Mesothelial cell of epicardium (in vitro differentiated cells): ENCODE results near the gene EML1. TPM values are rescaled to one million over a fixed set of nuclear protein-coding genes. Genes with fewer than 3 reads are reported as not detected.

Source experiments
- DNase-seq, 2 experiments: peaks; one replicate each; pipeline ENCODE4 v3.0.0; 2021; ENCODE audit warnings: low spot score in 2 of 2; ENCODE audit not compliant: unreplicated experiment in 2 of 2
- H3K27ac Mint-ChIP-seq: 2 replicates; pipeline ENCODE4 v1.8.0; 2021; ENCODE audit warnings: mixed read lengths
- H3K27me3 Mint-ChIP-seq: 2 replicates; pipeline ENCODE4 v1.8.0; 2021; ENCODE audit warnings: low read depth, mixed read lengths
- H3K36me3 Mint-ChIP-seq: 2 replicates; pipeline ENCODE4 v1.8.0; 2021; ENCODE audit warnings: mixed read lengths
- H3K4me1 Mint-ChIP-seq: 2 replicates; pipeline ENCODE4 v1.8.0; 2021; ENCODE audit warnings: mixed read lengths
- H3K4me3 Mint-ChIP-seq: 2 replicates; pipeline ENCODE4 v1.8.0; 2021; ENCODE audit warnings: mild to moderate bottlenecking, moderate library complexity, mixed read lengths
- H3K9me3 Mint-ChIP-seq: 2 replicates; pipeline ENCODE4 v1.8.0; 2021; ENCODE audit warnings: mixed read lengths
- CTCF ChIP-seq: fragments of 200-600 bp; sonication (generic); IDR thresholded peaks from one replicate; pipeline ENCODE4 v1.5.0; 2021; ENCODE audit warnings: antibody characterized with exemption; ENCODE audit not compliant: unreplicated experiment
- total RNA-seq: library from RNA; stranded (reverse); gene quantifications from 3 replicates; pipeline ENCODE4 v1.2.1, GENCODE V29; 2021

EML1 gene
- total RNA-seq, 1 donor from 2014 or later: 18.9 TPM

DNA sequence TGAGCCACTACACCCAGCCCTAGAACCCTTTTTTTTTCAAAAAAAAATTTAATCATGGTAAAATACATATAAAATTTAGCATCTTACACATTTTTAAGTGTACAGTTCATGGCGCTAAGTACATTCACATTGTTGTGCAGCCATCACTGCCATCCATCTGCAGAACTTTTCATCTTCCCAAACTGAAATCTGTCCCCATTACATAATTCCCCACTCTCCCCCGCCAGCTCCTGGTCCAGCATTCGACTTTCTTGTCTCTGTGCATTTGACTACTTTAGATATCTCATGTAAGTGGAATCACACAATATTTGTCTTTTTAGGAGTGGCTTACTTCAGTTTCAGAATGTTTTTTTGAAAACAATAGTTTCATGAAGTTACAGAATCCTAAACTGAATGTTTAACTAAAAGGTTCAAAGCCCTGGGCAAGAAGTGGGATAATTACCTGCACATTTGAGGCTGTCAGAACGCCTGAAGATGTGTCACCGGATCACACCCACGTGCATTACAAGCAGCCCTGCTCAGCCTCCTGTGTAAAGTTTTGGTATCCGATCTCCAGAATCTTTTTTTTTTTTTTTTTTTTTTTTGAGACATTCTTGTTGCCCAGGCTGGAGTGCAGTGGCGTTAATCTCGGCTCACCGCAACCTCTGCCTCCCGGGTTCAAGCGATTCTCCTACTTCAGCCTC, 12.7 kb downstream of the EML1 start:
- H3K36me3 Mint-ChIP-seq: no peaks in the 10 kb centered on the region
- DNase-seq: no peak
- H3K4me3 Mint-ChIP-seq: no peak overlapping the region
- peaks cover 43% of the 10 kb centered on the region for H3K27me3 Mint-ChIP-seq
- H3K4me1 Mint-ChIP-seq: peaks cover 20% of the 10 kb centered on the region
- H3K9me3 Mint-ChIP-seq: no peaks in the 10 kb centered on the region
- no peak for TF ChIP-seq CTCF
- no peak overlapping the region for H3K27ac Mint-ChIP-seq

DNA sequence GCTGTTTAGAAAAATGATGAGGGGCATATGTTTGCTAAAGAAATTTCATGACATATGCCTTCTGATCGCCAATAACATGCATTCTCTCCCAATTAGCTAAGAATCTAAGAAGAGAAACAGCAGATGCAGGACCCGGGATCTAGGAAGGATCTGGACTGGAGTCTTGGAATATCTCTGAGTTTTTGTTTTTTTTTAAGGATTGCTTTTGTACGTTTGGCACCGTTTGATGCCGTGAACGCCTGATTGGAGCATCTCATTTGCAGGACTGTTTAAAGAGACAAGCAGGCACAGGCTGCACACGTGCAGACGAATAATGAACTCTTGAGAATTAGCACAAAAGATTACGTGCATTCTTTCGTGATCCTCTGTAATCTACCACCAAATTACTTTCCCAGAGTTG, 13.6 kb downstream of the EML1 start:
- no peaks in the 10 kb centered on the region for H3K9me3 Mint-ChIP-seq
- no peak for DNase-seq
- H3K4me3 Mint-ChIP-seq: no peak overlapping the region
- no peak overlapping the region for H3K27ac Mint-ChIP-seq
- peaks cover 20% of the 10 kb centered on the region for H3K4me1 Mint-ChIP-seq
- peaks cover 42% of the 10 kb centered on the region for H3K27me3 Mint-ChIP-seq
- H3K36me3 Mint-ChIP-seq: no peaks in the 10 kb centered on the region
- no peak for TF ChIP-seq CTCF

DNA sequence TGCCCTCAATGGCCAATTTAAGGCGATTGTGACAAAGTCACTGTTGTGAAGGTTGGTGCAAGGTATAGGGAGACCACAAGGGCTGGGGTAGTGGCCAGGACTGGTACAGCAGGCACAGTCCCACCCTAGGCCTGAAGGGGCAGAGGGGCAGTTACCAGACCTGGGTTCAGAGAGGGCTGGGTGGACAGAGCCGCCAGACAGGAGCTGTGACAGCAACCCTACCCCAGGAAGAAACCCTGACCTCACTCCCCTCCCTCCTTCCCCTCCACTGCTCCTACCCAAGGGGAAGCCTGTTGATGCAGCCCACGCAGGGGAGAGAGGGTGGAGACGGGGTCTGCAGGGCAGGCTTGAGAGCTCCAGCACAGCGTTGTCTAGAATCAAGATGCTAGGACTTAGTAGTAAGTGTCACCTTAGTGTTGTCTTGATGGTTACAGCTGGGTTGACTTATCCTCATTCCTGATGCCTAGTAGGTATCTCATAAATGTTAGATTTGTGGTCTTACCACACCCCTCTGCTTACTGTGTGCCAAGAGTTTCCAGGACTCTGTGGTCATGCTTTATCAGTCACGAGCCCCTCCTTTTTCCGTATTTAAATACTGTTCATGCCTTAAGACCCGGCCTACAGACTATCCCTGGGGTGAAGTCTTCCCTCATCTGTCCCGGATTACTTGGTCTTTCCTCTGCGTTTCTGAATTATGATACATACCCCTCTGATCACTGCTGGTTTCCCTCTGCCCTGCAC, 14.4 kb downstream of the EML1 start:
- TF ChIP-seq CTCF: no peak
- no peak overlapping the region for H3K4me3 Mint-ChIP-seq
- no peaks in the 10 kb centered on the region for H3K36me3 Mint-ChIP-seq
- H3K4me1 Mint-ChIP-seq: peaks cover 20% of the 10 kb centered on the region
- H3K27ac Mint-ChIP-seq: no peak overlapping the region
- no peaks in the 10 kb centered on the region for H3K9me3 Mint-ChIP-seq
- peaks cover 44% of the 10 kb centered on the region for H3K27me3 Mint-ChIP-seq
- no peak for DNase-seq

GRCh38 chr14:99808154-99808505, 14.9 kb downstream of the EML1 start:
- peaks cover 48% of the 10 kb centered on the region for H3K27me3 Mint-ChIP-seq
- no peak for DNase-seq
- peaks cover 20% of the 10 kb centered on the region for H3K4me1 Mint-ChIP-seq
- no peak for TF ChIP-seq CTCF
- H3K27ac Mint-ChIP-seq: no peak overlapping the region
- no peaks in the 10 kb centered on the region for H3K36me3 Mint-ChIP-seq
- no peaks in the 10 kb centered on the region for H3K9me3 Mint-ChIP-seq
- no peak overlapping the region for H3K4me3 Mint-ChIP-seq

- Mint-ChIP-seq H3K36me3 (no peaks in the 10 kb centered on the region), H3K27me3 (peaks cover 45% of the 10 kb centered on the region), H3K4me3 (no peak overlapping the region), H3K4me1 (peaks cover 20% of the 10 kb centered on the region), H3K27ac (no peak overlapping the region), H3K9me3 (no peaks in the 10 kb centered on the region)
- no peak for DNase-seq
- TF ChIP-seq CTCF: no peak
These were observed 15.3 kb downstream of the EML1 start for GRCh38 chr14:99808515-99808914.
